HEK293 (cell line): Measurements from ENCODE around the gene ADPGK.

Experiments used
- HOXA7 ChIP-seq: sonication (generic); formaldehyde crosslinking; IDR thresholded peaks from 2 replicates; pipeline ENCODE4 v1.8.1; 2022; ENCODE audit warnings: missing genetic modification reagents, borderline replicate concordance
- ZFP69B ChIP-seq: fragments of 450-650 bp; formaldehyde crosslinking; IDR thresholded peaks from 2 replicates; pipeline ENCODE4 v1.5.1; 2016; ENCODE audit warnings: missing biosample characterization, missing genetic modification characterization
- TF ChIP-seq, protein P1 (sequence below): fragments of 450-650 bp; IDR thresholded peaks from 2 replicates; pipeline ENCODE4 v1.5.1; 2018; ENCODE audit warnings: missing biosample characterization, mild to moderate bottlenecking, missing genetic modification characterization

DNA sequence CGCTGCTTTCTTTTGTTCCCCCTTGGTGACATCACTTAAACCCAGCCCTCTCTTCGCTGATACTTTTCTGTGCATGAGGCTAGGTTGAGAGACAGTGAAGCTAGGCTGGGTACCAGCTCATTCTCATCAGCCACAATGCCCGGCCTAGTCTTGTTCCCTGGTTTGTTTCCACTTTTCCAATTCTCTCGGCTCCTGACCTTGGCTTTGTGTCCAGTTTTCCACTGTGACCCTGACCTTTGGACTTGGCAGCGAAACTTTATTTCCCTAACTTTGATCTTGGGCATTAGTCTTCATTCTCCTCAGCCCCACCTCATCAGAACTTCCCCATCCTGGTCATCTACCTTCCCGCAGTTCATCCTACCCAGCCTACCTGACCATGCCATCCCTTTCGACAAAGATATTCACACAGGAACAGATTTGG is 908 bp upstream of the ADPGK start:
- TF ChIP-seq HOXA7 (CRISPR knock-in tag) (no peak), ZFP69B (tag by site-specific recombination) (no peak)
- TF ChIP-seq, protein P1, sequence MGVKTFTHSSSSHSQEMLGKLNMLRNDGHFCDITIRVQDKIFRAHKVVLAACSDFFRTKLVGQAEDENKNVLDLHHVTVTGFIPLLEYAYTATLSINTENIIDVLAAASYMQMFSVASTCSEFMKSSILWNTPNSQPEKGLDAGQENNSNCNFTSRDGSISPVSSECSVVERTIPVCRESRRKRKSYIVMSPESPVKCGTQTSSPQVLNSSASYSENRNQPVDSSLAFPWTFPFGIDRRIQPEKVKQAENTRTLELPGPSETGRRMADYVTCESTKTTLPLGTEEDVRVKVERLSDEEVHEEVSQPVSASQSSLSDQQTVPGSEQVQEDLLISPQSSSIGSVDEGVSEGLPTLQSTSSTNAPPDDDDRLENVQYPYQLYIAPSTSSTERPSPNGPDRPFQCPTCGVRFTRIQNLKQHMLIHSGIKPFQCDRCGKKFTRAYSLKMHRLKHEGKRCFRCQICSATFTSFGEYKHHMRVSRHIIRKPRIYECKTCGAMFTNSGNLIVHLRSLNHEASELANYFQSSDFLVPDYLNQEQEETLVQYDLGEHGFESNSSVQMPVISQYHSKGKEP (tag by site-specific recombination), result no peak
